ENCODE data around the gene ZNF75A. TPM values are rescaled to one million over a fixed set of nuclear protein-coding genes. Genes with fewer than 3 reads are reported as not detected.

Gene ZNF75A
- total and polyA plus RNA-seq, 2 experiments from 2014 or later, result 29.6 to 36.9 TPM

DNA sequence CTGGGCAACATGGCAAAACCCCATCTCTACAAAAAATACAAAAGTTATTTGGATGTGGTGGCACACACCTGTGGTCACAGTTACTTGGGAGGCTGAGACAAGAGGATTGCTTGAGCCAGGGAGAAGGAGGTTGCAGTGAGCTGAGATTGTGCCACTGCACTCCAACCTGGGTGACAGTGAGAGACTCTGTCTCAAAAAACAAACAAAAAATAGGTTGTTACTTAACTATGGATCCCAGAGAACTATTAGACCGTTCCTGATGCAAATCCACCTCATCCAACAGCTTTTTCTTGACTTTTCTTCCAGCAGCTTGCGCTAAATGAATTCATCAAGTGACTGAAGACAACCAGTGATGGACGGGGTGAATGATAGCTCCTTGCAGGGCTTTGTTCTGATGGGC lies 50.3 kb downstream of the ZNF75A start, which contains the start of gene OR2C1 (continued):
- TF ChIP-seq, protein P1, sequence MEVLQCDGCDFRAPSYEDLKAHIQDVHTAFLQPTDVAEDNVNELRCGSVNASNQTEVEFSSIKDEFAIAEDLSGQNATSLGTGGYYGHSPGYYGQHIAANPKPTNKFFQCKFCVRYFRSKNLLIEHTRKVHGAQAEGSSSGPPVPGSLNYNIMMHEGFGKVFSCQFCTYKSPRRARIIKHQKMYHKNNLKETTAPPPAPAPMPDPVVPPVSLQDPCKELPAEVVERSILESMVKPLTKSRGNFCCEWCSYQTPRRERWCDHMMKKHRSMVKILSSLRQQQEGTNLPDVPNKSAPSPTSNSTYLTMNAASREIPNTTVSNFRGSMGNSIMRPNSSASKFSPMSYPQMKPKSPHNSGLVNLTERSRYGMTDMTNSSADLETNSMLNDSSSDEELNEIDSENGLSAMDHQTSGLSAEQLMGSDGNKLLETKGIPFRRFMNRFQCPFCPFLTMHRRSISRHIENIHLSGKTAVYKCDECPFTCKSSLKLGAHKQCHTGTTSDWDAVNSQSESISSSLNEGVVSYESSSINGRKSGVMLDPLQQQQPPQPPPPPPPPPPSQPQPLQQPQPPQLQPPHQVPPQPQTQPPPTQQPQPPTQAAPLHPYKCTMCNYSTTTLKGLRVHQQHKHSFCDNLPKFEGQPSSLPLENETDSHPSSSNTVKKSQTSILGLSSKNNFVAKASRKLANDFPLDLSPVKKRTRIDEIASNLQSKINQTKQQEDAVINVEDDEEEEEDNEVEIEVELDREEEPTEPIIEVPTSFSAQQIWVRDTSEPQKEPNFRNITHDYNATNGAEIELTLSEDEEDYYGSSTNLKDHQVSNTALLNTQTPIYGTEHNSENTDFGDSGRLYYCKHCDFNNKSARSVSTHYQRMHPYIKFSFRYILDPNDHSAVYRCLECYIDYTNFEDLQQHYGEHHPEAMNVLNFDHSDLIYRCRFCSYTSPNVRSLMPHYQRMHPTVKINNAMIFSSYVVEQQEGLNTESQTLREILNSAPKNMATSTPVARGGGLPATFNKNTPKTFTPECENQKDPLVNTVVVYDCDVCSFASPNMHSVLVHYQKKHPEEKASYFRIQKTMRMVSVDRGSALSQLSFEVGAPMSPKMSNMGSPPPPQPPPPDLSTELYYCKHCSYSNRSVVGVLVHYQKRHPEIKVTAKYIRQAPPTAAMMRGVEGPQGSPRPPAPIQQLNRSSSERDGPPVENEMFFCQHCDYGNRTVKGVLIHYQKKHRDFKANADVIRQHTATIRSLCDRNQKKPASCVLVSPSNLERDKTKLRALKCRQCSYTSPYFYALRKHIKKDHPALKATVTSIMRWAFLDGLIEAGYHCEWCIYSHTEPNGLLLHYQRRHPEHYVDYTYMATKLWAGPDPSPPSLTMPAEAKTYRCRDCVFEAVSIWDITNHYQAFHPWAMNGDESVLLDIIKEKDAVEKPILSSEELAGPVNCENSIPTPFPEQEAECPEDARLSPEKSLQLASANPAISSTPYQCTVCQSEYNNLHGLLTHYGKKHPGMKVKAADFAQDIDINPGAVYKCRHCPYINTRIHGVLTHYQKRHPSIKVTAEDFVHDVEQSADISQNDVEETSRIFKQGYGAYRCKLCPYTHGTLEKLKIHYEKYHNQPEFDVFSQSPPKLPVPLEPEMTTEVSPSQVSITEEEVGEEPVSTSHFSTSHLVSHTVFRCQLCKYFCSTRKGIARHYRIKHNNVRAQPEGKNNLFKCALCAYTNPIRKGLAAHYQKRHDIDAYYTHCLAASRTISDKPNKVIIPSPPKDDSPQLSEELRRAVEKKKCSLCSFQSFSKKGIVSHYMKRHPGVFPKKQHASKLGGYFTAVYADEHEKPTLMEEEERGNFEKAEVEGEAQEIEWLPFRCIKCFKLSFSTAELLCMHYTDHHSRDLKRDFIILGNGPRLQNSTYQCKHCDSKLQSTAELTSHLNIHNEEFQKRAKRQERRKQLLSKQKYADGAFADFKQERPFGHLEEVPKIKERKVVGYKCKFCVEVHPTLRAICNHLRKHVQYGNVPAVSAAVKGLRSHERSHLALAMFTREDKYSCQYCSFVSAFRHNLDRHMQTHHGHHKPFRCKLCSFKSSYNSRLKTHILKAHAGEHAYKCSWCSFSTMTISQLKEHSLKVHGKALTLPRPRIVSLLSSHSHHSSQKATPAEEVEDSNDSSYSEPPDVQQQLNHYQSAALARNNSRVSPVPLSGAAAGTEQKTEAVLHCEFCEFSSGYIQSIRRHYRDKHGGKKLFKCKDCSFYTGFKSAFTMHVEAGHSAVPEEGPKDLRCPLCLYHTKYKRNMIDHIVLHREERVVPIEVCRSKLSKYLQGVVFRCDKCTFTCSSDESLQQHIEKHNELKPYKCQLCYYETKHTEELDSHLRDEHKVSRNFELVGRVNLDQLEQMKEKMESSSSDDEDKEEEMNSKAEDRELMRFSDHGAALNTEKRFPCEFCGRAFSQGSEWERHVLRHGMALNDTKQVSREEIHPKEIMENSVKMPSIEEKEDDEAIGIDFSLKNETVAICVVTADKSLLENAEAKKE (CRISPR knock-in tag; IDR thresholded peaks at IDR 0.05), result no peak
- TF ChIP-seq POLR2AphosphoS5 (IDR thresholded peaks at IDR 0.05; ENCODE audit: low read depth) (no peak), STAT1 (IDR thresholded peaks at IDR 0.05; ENCODE audit: unreplicated experiment) (no peak)

DNA sequence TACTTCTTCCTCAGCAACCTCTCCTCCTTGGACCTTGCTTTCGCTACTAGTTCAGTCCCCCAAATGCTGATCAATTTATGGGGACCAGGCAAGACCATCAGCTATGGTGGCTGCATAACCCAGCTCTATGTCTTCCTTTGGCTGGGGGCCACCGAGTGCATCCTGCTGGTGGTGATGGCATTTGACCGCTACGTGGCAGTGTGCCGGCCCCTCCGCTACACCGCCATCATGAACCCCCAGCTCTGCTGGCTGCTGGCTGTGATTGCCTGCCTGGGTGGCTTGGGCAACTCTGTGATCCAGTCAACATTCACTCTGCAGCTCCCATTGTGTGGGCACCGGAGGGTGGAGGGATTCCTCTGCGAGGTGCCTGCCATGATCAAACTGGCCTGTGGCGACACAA lies 50.8 kb downstream of the ZNF75A start:
- no peaks in the 10 kb centered on the region for H3K4me1 Mint-ChIP-seq
- TF ChIP-seq EZH2phosphoT487 (IDR thresholded peaks at IDR 0.05; ENCODE audit: unreplicated experiment) (no peak), JUNB (IDR thresholded peaks at IDR 0.05; ENCODE audit: unreplicated experiment) (no peak), ZNF331 (CRISPR knock-in tag; IDR thresholded peaks at IDR 0.05; ENCODE audit: low read depth) (no peak), EZH2 (IDR thresholded peaks at IDR 0.05; ENCODE audit: low read depth, unreplicated experiment) (no peak), STAT1 (IDR thresholded peaks at IDR 0.05; ENCODE audit: unreplicated experiment) (no peak), ZNF114 (CRISPR knock-in tag; IDR thresholded peaks at IDR 0.05) (no peak)
- TF ChIP-seq, protein P2, sequence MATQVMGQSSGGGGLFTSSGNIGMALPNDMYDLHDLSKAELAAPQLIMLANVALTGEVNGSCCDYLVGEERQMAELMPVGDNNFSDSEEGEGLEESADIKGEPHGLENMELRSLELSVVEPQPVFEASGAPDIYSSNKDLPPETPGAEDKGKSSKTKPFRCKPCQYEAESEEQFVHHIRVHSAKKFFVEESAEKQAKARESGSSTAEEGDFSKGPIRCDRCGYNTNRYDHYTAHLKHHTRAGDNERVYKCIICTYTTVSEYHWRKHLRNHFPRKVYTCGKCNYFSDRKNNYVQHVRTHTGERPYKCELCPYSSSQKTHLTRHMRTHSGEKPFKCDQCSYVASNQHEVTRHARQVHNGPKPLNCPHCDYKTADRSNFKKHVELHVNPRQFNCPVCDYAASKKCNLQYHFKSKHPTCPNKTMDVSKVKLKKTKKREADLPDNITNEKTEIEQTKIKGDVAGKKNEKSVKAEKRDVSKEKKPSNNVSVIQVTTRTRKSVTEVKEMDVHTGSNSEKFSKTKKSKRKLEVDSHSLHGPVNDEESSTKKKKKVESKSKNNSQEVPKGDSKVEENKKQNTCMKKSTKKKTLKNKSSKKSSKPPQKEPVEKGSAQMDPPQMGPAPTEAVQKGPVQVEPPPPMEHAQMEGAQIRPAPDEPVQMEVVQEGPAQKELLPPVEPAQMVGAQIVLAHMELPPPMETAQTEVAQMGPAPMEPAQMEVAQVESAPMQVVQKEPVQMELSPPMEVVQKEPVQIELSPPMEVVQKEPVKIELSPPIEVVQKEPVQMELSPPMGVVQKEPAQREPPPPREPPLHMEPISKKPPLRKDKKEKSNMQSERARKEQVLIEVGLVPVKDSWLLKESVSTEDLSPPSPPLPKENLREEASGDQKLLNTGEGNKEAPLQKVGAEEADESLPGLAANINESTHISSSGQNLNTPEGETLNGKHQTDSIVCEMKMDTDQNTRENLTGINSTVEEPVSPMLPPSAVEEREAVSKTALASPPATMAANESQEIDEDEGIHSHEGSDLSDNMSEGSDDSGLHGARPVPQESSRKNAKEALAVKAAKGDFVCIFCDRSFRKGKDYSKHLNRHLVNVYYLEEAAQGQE (IDR thresholded peaks at IDR 0.05; ENCODE audit: unreplicated experiment), result no peak
- TF ChIP-seq, protein P3, sequence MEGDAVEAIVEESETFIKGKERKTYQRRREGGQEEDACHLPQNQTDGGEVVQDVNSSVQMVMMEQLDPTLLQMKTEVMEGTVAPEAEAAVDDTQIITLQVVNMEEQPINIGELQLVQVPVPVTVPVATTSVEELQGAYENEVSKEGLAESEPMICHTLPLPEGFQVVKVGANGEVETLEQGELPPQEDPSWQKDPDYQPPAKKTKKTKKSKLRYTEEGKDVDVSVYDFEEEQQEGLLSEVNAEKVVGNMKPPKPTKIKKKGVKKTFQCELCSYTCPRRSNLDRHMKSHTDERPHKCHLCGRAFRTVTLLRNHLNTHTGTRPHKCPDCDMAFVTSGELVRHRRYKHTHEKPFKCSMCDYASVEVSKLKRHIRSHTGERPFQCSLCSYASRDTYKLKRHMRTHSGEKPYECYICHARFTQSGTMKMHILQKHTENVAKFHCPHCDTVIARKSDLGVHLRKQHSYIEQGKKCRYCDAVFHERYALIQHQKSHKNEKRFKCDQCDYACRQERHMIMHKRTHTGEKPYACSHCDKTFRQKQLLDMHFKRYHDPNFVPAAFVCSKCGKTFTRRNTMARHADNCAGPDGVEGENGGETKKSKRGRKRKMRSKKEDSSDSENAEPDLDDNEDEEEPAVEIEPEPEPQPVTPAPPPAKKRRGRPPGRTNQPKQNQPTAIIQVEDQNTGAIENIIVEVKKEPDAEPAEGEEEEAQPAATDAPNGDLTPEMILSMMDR (conservative IDR thresholded peaks at IDR 0.05; ENCODE audit: low read depth in 2 of 2), result no peak; a peak in 1 of 4 replicates
- H3K4me1 ChIP-seq (ENCODE audit: insufficient read depth), result no peaks in the 10 kb centered on the region
- H3K9me3 Mint-ChIP-seq, result peaks cover 81% of the 10 kb centered on the region
- no peak overlapping the region for H3K27ac ChIP-seq (ENCODE audit: low read depth)
- H3K36me3 ChIP-seq (ENCODE audit: insufficient read depth), result no peaks in the 10 kb centered on the region
- H3K79me2 ChIP-seq (replicated peaks; ENCODE audit: insufficient read depth), result no peaks in the 10 kb centered on the region
- no peaks in the 10 kb centered on the region for H3K9me2 ChIP-seq (ENCODE audit: insufficient read depth)
- H3K4me3 Mint-ChIP-seq, result no peak overlapping the region
- no peak for DNase-seq (ENCODE audit: low spot score)
- H3K4me3 ChIP-seq, result no peak overlapping the region
- peaks cover 16% of the 10 kb centered on the region for H3K36me3 Mint-ChIP-seq (ENCODE audit: low read depth)
- no peak for ATAC-seq
- no peak overlapping the region for H3K4me2 ChIP-seq
- H3F3A ChIP-seq (replicated peaks; ENCODE audit: low read depth), result no peaks in the 10 kb centered on the region
- H3K27me3 ChIP-seq (ENCODE audit: insufficient read depth), result no peaks in the 10 kb centered on the region
- no peak overlapping the region for H3K27ac Mint-ChIP-seq
- peaks cover 7% of the 10 kb centered on the region for H3K27me3 Mint-ChIP-seq (ENCODE audit: insufficient read depth, low read depth, poor library complexity)
- H2AFZ ChIP-seq, result no peak overlapping the region
- no peaks in the 10 kb centered on the region for H4K20me1 ChIP-seq (replicated peaks; ENCODE audit: insufficient read depth)
